Neural crest cell (in vitro differentiated cells): ENCODE measurements around the gene FBXL17. TPM values are rescaled to one million over a fixed set of nuclear protein-coding genes. Genes with fewer than 3 reads are reported as not detected.

Experiments used
- DNase-seq: peaks from one replicate; pipeline ENCODE4 v3.0.0; 2021; ENCODE audit warnings: low read depth, mixed read lengths, low spot score
- H3K27ac Mint-ChIP-seq: one replicate; pipeline ENCODE4 v1.8.0; 2021; ENCODE audit warnings: mild to moderate bottlenecking, mixed read lengths; ENCODE audit not compliant: unreplicated experiment
- H3K27me3 Mint-ChIP-seq: 2 replicates; pipeline ENCODE4 v1.8.0; 2021; ENCODE audit warnings: low read depth, mild to moderate bottlenecking, mixed read lengths
- H3K36me3 Mint-ChIP-seq: 2 replicates; pipeline ENCODE4 v1.8.0; 2021; ENCODE audit warnings: low read depth, mild to moderate bottlenecking, mixed read lengths
- H3K4me1 Mint-ChIP-seq: 2 replicates; pipeline ENCODE4 v1.8.0; 2021; ENCODE audit warnings: mixed read lengths
- H3K4me3 Mint-ChIP-seq: one replicate; pipeline ENCODE4 v1.8.0; 2021; ENCODE audit warnings: mild to moderate bottlenecking, mixed read lengths
- H3K9me3 Mint-ChIP-seq: 2 replicates; pipeline ENCODE4 v1.8.0; 2021; ENCODE audit warnings: mixed read lengths
- total RNA-seq: library from RNA; stranded (reverse); gene quantifications from 2 replicates; pipeline ENCODE4 v1.2.1, GENCODE V29; 2021
- TF ChIP-seq, protein P1 (sequence below): fragments of 200-600 bp; sonication (generic); conservative IDR thresholded peaks from 2 replicates; pipeline ENCODE4 v1.5.0; 2021; ENCODE audit warnings: antibody characterized with exemption, mild to moderate bottlenecking

The FBXL17 gene
- total RNA-seq, 1 donor from 2014 or later = 17.8 TPM

DNA sequence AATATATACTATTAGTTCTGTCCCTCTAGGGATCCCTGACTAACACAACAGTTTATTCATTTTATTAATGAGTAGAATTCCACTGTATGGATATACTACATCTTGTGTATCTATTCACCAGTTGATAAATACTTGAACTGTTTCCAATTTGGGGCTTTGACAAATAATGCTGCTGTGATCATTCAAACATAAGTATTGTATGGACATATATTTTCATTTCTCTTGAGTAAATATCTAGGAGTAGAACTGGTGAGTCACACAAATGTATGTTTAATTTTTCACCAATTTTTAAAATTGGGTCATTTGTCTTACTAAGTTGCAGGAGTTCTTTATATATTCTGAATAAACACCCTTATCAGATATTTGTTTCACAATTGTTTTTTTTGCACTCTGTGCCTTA lies 149.1 kb downstream of the FBXL17 start:
- TF ChIP-seq, protein P1, sequence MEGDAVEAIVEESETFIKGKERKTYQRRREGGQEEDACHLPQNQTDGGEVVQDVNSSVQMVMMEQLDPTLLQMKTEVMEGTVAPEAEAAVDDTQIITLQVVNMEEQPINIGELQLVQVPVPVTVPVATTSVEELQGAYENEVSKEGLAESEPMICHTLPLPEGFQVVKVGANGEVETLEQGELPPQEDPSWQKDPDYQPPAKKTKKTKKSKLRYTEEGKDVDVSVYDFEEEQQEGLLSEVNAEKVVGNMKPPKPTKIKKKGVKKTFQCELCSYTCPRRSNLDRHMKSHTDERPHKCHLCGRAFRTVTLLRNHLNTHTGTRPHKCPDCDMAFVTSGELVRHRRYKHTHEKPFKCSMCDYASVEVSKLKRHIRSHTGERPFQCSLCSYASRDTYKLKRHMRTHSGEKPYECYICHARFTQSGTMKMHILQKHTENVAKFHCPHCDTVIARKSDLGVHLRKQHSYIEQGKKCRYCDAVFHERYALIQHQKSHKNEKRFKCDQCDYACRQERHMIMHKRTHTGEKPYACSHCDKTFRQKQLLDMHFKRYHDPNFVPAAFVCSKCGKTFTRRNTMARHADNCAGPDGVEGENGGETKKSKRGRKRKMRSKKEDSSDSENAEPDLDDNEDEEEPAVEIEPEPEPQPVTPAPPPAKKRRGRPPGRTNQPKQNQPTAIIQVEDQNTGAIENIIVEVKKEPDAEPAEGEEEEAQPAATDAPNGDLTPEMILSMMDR = no peak
- H3K4me3 Mint-ChIP-seq = no peak overlapping the region
- no peaks in the 10 kb centered on the region for H3K4me1 Mint-ChIP-seq
- H3K36me3 Mint-ChIP-seq = peaks cover 11% of the 10 kb centered on the region
- H3K27me3 Mint-ChIP-seq = no peaks in the 10 kb centered on the region
- H3K27ac Mint-ChIP-seq = no peak overlapping the region
- no peak for DNase-seq
- peaks cover 6% of the 10 kb centered on the region for H3K9me3 Mint-ChIP-seq

DNA sequence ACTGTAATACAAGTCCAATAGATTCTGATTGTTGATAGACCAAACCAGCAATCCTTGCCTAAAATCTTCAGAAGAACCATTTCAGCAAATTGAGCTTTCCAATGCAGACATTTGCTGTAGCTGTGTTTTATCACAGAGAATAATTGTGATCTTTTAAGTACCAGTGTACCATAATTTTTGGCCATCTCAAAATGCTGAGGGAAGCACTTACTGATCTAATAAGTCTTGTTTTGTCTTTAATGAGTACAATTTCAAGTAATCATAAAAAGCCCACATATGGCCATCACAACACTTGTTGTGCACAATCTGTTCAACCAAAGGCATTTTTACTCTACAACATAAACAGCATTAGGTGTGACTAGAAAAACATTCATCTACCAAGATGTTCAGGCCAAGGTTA lies 159.9 kb downstream of the FBXL17 start:
- H3K36me3 Mint-ChIP-seq = peaks cover 15% of the 10 kb centered on the region
- H3K4me3 Mint-ChIP-seq = no peak overlapping the region
- no peaks in the 10 kb centered on the region for H3K27me3 Mint-ChIP-seq
- no peak overlapping the region for H3K27ac Mint-ChIP-seq
- no peak for DNase-seq
- TF ChIP-seq, protein P1 = no peak
- H3K9me3 Mint-ChIP-seq = peaks cover 12% of the 10 kb centered on the region
- no peaks in the 10 kb centered on the region for H3K4me1 Mint-ChIP-seq

DNA sequence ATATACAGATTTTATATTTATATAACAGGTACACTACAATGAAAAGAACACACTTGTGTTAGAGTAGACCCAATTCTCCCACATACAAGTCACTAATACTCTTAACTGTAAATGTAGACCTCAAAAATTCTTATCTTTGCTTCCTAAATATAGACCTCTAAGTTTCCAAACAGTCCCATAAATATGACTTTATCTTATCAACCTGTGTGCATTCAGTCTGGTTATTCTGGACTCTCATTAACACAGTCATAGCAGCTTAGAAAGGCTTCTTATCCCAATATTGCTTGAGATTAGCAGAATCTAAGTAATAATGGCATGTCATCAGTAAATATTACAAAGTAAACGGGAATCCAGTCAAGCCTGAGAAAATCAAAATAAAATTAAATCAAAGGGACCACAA lies 161.1 kb downstream of the FBXL17 start:
- no peak for DNase-seq
- no peak overlapping the region for H3K27ac Mint-ChIP-seq
- H3K36me3 Mint-ChIP-seq = peaks cover 20% of the 10 kb centered on the region
- no peak overlapping the region for H3K4me3 Mint-ChIP-seq
- H3K9me3 Mint-ChIP-seq = peaks cover 12% of the 10 kb centered on the region
- no peaks in the 10 kb centered on the region for H3K4me1 Mint-ChIP-seq
- no peaks in the 10 kb centered on the region for H3K27me3 Mint-ChIP-seq
- TF ChIP-seq, protein P1 = no peak

DNA sequence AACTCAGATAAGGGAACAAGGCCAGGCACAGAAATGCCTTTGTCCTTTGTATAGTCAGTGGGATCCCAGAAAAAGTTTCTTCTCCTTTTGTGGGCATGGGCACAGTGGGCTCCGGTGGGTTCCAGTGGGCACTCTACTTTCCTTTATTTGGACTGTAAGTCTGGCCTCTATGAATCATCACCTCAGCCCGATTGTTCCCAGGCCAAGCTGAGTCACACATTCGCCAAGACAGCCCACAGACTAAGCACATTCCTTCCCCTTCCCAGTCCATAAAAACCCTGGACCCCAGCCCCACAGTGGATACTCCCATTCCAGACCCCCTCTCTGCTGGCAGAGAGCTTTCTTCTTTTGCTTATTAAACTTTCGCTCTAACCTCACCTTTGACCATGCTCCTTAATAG lies 165.0 kb downstream of the FBXL17 start:
- no peak for DNase-seq
- peaks cover 6% of the 10 kb centered on the region for H3K9me3 Mint-ChIP-seq
- peak overlapping the region; percentile 68 for H3K27ac Mint-ChIP-seq
- peaks cover 22% of the 10 kb centered on the region for H3K36me3 Mint-ChIP-seq
- H3K27me3 Mint-ChIP-seq = no peaks in the 10 kb centered on the region
- no peaks in the 10 kb centered on the region for H3K4me1 Mint-ChIP-seq
- TF ChIP-seq, protein P1 = no peak
- H3K4me3 Mint-ChIP-seq = no peak overlapping the region

DNA sequence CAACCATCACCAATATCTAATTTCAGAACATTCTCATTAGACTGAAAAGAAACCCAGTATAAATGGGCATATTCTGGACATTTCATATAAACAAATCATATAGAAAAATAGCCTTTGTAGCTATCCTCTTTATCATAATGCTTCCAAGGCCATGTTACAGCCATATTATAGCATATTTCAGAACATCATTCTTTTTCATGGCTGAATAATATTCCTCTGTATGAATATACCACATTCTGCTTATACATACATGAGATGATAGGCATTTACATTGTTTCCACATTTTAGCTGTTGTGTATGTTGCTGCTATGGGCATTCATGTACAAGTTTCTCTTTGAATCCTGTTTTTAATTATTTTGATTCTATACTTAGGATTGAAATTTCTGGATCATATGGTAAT lies 167.0 kb downstream of the FBXL17 start:
- TF ChIP-seq, protein P1 = no peak
- Mint-ChIP-seq H3K27me3 (no peaks in the 10 kb centered on the region), H3K4me3 (no peak overlapping the region), H3K36me3 (peaks cover 17% of the 10 kb centered on the region), H3K4me1 (no peaks in the 10 kb centered on the region), H3K27ac (no peak overlapping the region), H3K9me3 (peaks cover 6% of the 10 kb centered on the region)
- DNase-seq = no peak

DNA sequence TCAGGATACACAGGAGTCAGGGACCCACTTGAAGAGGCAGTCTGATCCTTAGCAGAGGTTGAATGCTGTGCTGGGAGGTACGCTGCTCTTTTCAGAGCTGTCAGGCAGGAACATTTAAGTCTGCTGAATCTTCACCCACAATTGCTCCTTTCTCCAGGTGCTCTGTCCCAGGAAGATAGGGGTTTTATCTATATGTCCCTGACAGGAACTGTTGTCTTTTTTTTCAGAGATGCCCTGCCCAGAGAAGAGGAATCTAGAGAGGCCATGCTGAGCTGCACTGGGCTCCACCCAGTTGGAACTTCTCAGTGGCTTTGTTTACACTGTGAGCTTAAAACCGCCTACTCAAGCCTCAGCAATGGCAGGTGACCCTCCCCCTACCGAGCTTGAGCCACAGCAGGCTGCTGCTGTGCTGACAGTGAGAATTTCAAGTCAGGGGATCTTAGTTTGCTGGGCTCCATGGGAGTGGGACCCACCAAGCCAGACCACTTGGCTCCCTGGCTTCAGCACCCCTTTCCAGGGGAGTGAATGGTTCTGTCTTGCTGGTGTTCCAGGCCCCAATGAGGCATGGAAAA lies 169.0 kb downstream of the FBXL17 start:
- TF ChIP-seq, protein P1 = no peak
- no peak overlapping the region for H3K27ac Mint-ChIP-seq
- no peak for DNase-seq
- no peak overlapping the region for H3K4me3 Mint-ChIP-seq
- H3K27me3 Mint-ChIP-seq = no peaks in the 10 kb centered on the region
- H3K4me1 Mint-ChIP-seq = no peaks in the 10 kb centered on the region
- peaks cover 13% of the 10 kb centered on the region for H3K36me3 Mint-ChIP-seq
- peaks cover 7% of the 10 kb centered on the region for H3K9me3 Mint-ChIP-seq
